Epithelial cell of esophagus (primary cell): ENCODE results near the gene LRRC74A.
A peak's percentile ranks its signal among the peaks of the same experiment; 100 is the strongest.

Experiments used
- DNase-seq: peaks from one replicate; pipeline ENCODE4 v3.0.0; 2010; ENCODE audit warnings: low read depth
- H3K4me3 ChIP-seq: 2 replicates; pipeline ENCODE4 v1.5.1; 2011; ENCODE audit warnings: mild to moderate bottlenecking, low read length, control low read depth
- CTCF ChIP-seq: IDR thresholded peaks from 2 replicates; pipeline ENCODE4 v1.5.1; 2011; ENCODE audit warnings: low read depth, mild to moderate bottlenecking, low read length, control low read depth, inconsistent platforms; ENCODE audit not compliant: insufficient read depth; ENCODE audit errors: missing control alignments

The LRRC74A gene

GRCh38 chr14:76814726-76815645 is 11.2 kb upstream of the LRRC74A start:
- no peak for DNase-seq
- no peak overlapping the region for H3K4me3 ChIP-seq
- no peak for TF ChIP-seq CTCF

- no peak for DNase-seq
- no peak for TF ChIP-seq CTCF
- no peak overlapping the region for H3K4me3 ChIP-seq
These were observed 5.5 kb upstream of the LRRC74A start for GRCh38 chr14:76820700-76821099.

GRCh38 chr14:76827696-76828296 is 1.6 kb downstream of the LRRC74A start:
- no peak for DNase-seq
- no peak overlapping the region for H3K4me3 ChIP-seq
- no peak for TF ChIP-seq CTCF

GRCh38 chr14:76828339-76829012 is 2.3 kb downstream of the LRRC74A start:
- no peak overlapping the region for H3K4me3 ChIP-seq
- no peak for TF ChIP-seq CTCF
- DNase-seq: no peak

- no peak overlapping the region for H3K4me3 ChIP-seq
- TF ChIP-seq CTCF: no peak
- peak; percentile 26 for DNase-seq
These were observed 2.8 kb downstream of the LRRC74A start for GRCh38 chr14:76829013-76829365.

GRCh38 chr14:76829650-76830421 is 3.6 kb downstream of the LRRC74A start:
- no peak for TF ChIP-seq CTCF
- no peak overlapping the region for H3K4me3 ChIP-seq
- no peak for DNase-seq
